ENCODE data around the gene WNT16.
A peak's percentile ranks its signal among the peaks of the same experiment; 100 is the strongest.

The WNT16 gene

DNA sequence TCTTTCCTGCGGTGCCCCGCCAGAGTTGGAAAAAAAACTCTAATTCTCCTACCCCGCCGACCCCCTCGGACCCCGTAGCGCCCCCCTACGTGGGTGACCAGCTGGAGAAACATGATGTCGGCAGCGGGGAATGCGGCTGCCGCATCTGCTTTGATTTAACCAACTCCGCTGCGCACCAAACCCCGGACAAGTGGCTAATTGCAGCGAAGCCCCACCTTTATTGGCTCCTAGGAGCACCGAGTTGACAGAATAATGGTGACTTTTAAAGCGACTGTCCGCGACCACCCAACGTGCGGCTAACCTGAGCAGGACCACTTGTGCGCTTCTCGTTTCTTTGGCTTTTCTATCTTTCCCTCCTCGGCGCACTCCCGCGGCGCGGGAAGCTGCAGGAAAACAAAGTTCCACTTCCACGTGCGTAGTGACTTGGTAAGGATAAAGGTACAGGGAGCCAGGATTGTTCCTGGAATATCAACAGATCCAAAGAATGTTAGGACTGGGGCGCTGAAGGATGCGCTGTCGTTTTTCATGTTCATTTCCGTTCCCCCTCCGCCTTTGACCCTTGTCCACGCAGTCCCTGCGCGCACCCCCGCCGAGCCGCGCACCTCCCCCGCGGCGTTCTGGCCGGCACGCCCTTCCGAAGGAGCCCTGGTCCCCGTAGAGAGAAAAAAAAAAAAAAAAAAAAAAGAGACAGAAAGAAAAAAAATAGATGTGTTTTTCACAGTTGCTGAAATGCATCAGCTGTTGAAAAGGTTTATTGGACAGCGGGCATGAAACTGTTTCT, 1.4 kb downstream of the WNT16 start:
- TF ChIP-seq BACH2 (CRISPR knock-in tag; IDR thresholded peaks at IDR 0.05; ENCODE audit: borderline replicate concordance) (no peak), TCF4 (CRISPR knock-in tag; IDR thresholded peaks at IDR 0.05; ENCODE audit: borderline replicate concordance) (peak; percentile 60; the same call in 1 of the 2 replicates)
- TF ChIP-seq, protein P1, sequence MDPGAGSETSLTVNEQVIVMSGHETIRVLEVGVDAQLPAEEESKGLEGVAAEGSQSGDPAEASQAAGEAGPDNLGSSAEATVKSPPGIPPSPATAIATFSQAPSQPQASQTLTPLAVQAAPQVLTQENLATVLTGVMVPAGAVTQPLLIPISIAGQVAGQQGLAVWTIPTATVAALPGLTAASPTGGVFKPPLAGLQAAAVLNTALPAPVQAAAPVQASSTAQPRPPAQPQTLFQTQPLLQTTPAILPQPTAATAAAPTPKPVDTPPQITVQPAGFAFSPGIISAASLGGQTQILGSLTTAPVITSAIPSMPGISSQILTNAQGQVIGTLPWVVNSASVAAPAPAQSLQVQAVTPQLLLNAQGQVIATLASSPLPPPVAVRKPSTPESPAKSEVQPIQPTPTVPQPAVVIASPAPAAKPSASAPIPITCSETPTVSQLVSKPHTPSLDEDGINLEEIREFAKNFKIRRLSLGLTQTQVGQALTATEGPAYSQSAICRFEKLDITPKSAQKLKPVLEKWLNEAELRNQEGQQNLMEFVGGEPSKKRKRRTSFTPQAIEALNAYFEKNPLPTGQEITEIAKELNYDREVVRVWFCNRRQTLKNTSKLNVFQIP (CRISPR knock-in tag; IDR thresholded peaks at IDR 0.05; ENCODE audit: borderline replicate concordance, low read depth), result no peak
- ATAC-seq, result peak; percentile 53

DNA sequence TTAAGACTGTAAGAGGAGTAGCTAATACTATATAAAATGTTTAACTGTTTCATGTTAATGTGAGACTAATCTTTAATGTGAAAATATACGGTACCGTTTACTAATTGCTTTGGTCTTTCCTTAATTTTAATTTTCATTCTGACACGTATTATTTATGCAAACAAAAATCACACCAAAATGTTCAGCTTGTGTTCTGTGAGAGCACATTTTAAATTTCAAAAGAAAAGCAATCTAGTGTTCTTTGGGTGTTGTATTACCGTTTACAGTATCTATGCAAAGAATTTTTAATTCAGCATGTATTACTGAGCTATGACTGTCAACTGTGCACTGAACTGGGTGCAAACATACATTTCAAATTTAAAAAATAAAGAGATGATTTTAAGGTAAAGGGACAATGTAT, 2.2 kb downstream of the WNT16 start:
- no peak for TF ChIP-seq BACH2 (CRISPR knock-in tag; IDR thresholded peaks at IDR 0.05; ENCODE audit: borderline replicate concordance)
- no peak for TF ChIP-seq ZFP3 (CRISPR knock-in tag; IDR thresholded peaks at IDR 0.05)
- TF ChIP-seq, protein P2, sequence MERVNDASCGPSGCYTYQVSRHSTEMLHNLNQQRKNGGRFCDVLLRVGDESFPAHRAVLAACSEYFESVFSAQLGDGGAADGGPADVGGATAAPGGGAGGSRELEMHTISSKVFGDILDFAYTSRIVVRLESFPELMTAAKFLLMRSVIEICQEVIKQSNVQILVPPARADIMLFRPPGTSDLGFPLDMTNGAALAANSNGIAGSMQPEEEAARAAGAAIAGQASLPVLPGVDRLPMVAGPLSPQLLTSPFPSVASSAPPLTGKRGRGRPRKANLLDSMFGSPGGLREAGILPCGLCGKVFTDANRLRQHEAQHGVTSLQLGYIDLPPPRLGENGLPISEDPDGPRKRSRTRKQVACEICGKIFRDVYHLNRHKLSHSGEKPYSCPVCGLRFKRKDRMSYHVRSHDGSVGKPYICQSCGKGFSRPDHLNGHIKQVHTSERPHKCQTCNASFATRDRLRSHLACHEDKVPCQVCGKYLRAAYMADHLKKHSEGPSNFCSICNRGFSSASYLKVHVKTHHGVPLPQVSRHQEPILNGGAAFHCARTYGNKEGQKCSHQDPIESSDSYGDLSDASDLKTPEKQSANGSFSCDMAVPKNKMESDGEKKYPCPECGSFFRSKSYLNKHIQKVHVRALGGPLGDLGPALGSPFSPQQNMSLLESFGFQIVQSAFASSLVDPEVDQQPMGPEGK (CRISPR knock-in tag; IDR thresholded peaks at IDR 0.05; ENCODE audit: borderline replicate concordance), result no peak
- TF ChIP-seq, protein P3, sequence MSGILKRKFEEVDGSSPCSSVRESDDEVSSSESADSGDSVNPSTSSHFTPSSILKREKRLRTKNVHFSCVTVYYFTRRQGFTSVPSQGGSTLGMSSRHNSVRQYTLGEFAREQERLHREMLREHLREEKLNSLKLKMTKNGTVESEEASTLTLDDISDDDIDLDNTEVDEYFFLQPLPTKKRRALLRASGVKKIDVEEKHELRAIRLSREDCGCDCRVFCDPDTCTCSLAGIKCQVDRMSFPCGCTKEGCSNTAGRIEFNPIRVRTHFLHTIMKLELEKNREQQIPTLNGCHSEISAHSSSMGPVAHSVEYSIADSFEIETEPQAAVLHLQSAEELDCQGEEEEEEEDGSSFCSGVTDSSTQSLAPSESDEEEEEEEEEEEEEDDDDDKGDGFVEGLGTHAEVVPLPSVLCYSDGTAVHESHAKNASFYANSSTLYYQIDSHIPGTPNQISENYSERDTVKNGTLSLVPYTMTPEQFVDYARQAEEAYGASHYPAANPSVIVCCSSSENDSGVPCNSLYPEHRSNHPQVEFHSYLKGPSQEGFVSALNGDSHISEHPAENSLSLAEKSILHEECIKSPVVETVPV (CRISPR knock-in tag; IDR thresholded peaks at IDR 0.05), result no peak
- ATAC-seq, result no peak

DNA sequence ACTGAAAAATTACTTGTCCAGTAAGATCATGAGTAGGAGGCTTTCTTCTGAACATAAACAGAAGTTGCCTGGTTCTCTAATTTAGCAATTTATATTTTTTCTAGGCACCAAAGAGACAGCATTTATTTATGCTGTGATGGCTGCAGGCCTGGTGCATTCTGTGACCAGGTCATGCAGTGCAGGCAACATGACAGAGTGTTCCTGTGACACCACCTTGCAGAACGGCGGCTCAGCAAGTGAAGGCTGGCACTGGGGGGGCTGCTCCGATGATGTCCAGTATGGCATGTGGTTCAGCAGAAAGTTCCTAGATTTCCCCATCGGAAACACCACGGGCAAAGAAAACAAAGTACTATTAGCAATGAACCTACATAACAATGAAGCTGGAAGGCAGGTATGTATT, 2.8 kb downstream of the WNT16 start:
- ATAC-seq, result no peak
- TF ChIP-seq GLIS3 (CRISPR knock-in tag; IDR thresholded peaks at IDR 0.05) (no peak), OSR1 (CRISPR knock-in tag; IDR thresholded peaks at IDR 0.05) (no peak), TOX (CRISPR knock-in tag; IDR thresholded peaks at IDR 0.05; ENCODE audit: borderline replicate concordance) (no peak), ISL1 (CRISPR knock-in tag; IDR thresholded peaks at IDR 0.05) (no peak), ZNF8 (CRISPR knock-in tag; IDR thresholded peaks at IDR 0.05) (no peak), ZNF565 (CRISPR knock-in tag; conservative IDR thresholded peaks at IDR 0.05; ENCODE audit: low read depth) (no peak), ESRRG (CRISPR knock-in tag; IDR thresholded peaks at IDR 0.05) (no peak), ARNTL (CRISPR knock-in tag; IDR thresholded peaks at IDR 0.05; ENCODE audit: borderline replicate concordance, low read depth) (no peak), TCF4 (CRISPR knock-in tag; IDR thresholded peaks at IDR 0.05; ENCODE audit: borderline replicate concordance) (no peak), PPARA (CRISPR knock-in tag; IDR thresholded peaks at IDR 0.05; ENCODE audit: borderline replicate concordance) (no peak), RARB (CRISPR knock-in tag; IDR thresholded peaks at IDR 0.05) (no peak), CSDC2 (CRISPR knock-in tag; IDR thresholded peaks at IDR 0.05) (no peak), ZFP30 (CRISPR knock-in tag; IDR thresholded peaks at IDR 0.05) (no peak), SNAI2 (CRISPR knock-in tag; IDR thresholded peaks at IDR 0.05) (no peak)
- TF ChIP-seq, protein P4, sequence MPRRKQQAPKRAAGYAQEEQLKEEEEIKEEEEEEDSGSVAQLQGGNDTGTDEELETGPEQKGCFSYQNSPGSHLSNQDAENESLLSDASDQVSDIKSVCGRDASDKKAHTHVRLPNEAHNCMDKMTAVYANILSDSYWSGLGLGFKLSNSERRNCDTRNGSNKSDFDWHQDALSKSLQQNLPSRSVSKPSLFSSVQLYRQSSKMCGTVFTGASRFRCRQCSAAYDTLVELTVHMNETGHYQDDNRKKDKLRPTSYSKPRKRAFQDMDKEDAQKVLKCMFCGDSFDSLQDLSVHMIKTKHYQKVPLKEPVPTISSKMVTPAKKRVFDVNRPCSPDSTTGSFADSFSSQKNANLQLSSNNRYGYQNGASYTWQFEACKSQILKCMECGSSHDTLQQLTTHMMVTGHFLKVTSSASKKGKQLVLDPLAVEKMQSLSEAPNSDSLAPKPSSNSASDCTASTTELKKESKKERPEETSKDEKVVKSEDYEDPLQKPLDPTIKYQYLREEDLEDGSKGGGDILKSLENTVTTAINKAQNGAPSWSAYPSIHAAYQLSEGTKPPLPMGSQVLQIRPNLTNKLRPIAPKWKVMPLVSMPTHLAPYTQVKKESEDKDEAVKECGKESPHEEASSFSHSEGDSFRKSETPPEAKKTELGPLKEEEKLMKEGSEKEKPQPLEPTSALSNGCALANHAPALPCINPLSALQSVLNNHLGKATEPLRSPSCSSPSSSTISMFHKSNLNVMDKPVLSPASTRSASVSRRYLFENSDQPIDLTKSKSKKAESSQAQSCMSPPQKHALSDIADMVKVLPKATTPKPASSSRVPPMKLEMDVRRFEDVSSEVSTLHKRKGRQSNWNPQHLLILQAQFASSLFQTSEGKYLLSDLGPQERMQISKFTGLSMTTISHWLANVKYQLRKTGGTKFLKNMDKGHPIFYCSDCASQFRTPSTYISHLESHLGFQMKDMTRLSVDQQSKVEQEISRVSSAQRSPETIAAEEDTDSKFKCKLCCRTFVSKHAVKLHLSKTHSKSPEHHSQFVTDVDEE (CRISPR knock-in tag; IDR thresholded peaks at IDR 0.05), result no peak
- TF ChIP-seq, protein P2 (CRISPR knock-in tag; IDR thresholded peaks at IDR 0.05; ENCODE audit: borderline replicate concordance), result no peak
- TF ChIP-seq, protein P3 (CRISPR knock-in tag; IDR thresholded peaks at IDR 0.05), result no peak
- TF ChIP-seq, protein P1 (CRISPR knock-in tag; IDR thresholded peaks at IDR 0.05; ENCODE audit: borderline replicate concordance, low read depth), result no peak
